ENCODE results near the gene CLCN1.

Gene CLCN1

DNA sequence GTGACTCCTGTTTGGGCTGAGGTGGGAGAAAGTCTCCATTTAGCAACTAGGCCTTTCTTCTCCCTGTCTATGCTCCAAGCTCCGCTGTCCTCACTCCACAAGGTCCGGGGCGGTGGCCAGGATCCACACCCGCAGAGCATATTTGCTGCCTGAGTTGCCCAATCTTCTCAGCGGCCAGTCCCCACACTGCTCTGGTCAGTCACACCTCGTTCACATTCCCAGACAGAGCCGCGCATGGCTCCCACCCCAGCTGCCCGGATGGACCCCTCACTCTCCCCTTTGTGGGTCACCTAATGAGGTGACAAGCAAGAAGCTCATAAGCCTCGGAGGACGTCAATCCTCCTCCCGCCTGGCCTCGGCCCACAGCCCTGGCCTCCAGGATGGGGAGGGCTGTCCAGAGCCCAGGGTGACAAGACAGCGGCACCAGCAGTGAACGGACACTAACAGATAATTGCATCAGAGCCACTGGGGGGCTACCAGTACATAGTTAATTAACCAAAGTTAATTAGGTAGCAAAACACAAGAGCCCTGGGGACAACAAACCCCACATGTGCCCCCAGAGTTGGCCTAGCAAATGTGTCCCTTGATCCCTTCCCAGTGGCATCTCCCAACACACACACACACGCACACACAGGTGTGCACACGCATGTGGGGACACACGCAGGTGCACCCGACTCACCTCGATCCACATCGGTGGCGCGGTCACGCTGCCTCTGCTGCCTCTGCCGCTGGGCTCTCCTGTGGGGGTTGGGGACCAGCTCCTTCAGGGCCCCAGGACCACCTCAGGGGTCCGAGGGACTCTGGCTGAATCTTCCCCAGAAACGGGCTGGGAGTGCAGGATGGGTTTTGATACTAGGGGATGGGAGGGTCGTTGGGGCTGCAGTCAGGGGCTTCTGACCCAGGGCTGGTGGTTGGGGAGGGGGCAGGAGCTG is 81.0 kb downstream of the CLCN1 start:
- Histone ChIP-seq H3K9ac (ENCODE audit: low read length) (no peak overlapping the region), H3K36me3 (ENCODE audit: insufficient read depth, low read length) (no peaks in the 10 kb centered on the region)

DNA sequence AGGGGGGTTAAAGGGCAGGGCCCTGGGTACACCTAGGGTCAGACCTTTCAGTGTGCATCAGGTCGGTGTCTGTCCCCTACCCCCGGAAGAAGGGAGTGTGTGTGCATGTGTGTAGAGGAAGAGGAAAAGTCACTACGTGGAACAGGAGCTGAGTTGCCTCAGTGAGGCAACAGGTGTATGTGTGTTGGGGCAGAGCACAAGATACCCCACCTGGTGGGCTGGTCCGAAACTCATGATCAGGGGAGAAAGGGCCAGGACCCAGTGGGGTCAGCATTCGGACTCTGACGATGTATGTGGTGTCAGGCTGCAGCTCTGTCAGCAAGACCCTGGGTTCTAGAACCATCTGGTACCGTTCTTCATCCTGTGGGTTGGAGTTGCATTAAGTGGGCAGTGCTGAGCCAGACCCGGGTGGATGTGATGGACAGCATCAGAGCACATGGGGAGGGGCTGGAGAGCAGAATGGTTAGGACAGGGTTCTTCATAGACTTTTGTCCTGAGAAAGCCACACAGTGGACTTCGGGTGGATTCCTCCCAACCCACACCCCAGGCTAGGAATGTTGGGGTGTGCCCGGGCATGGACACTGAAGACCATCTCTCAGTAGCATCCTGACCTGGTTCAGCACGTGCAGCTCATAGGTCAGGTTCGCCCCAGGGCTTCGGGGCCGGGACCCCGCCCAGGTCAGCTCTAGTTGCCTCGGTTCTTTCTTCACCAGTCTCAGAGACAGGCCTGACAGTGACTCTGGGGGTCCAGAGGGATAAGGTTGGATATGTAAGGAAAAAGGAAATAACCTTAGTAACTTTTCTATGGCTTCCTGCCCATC is 82.0 kb downstream of the CLCN1 start:
- no peaks in the 10 kb centered on the region for H3K36me3 ChIP-seq (ENCODE audit: insufficient read depth, low read length)
- H3K9me2 ChIP-seq (ENCODE audit: low read depth, low read length): no peaks in the 10 kb centered on the region
- H2AFZ ChIP-seq (ENCODE audit: low read length): no peak overlapping the region
- H3K27me3 ChIP-seq (ENCODE audit: insufficient read depth, low read length): no peaks in the 10 kb centered on the region
- TF ChIP-seq EZH2 (IDR thresholded peaks at IDR 0.05; ENCODE audit: borderline replicate concordance, low read length) (no peak), CTCF (IDR thresholded peaks at IDR 0.05; ENCODE audit: low read length) (no peak)
- H3K79me2 ChIP-seq (ENCODE audit: insufficient read depth, low read length): no peaks in the 10 kb centered on the region
- no peak overlapping the region for H3K9ac ChIP-seq (ENCODE audit: low read length)
- H3K4me3 ChIP-seq (ENCODE audit: low read depth, low read length, poor library complexity, severe bottlenecking): no peak overlapping the region
- H3K27ac ChIP-seq (ENCODE audit: low read depth, low read length, poor library complexity, severe bottlenecking): no peak overlapping the region
- no peaks in the 10 kb centered on the region for H3F3A ChIP-seq (ENCODE audit: insufficient read depth, low read length)
- H3K4me2 ChIP-seq (ENCODE audit: low read length): no peak overlapping the region
- no peaks in the 10 kb centered on the region for H4K20me1 ChIP-seq (ENCODE audit: insufficient read depth, low read length)
- no peaks in the 10 kb centered on the region for H3K4me1 ChIP-seq (ENCODE audit: insufficient read depth, low read length, severe bottlenecking)
- no peaks in the 10 kb centered on the region for H3K9me3 ChIP-seq (ENCODE audit: low read length)

More for the DNA sequence above, 81.0 kb downstream of the CLCN1 start:
- Histone ChIP-seq H3K4me1 (ENCODE audit: insufficient read depth, low read length, severe bottlenecking) (no peaks in the 10 kb centered on the region), H3K4me3 (ENCODE audit: low read depth, low read length, poor library complexity, severe bottlenecking) (no peak overlapping the region), H3K27me3 (ENCODE audit: insufficient read depth, low read length) (no peaks in the 10 kb centered on the region), H3K9me2 (ENCODE audit: low read depth, low read length) (no peaks in the 10 kb centered on the region), H3K9me3 (ENCODE audit: low read length) (no peaks in the 10 kb centered on the region), H3K79me2 (ENCODE audit: insufficient read depth, low read length) (no peaks in the 10 kb centered on the region), H2AFZ (ENCODE audit: low read length) (no peak overlapping the region), H3K4me2 (ENCODE audit: low read length) (no peak overlapping the region), H3F3A (ENCODE audit: insufficient read depth, low read length) (no peaks in the 10 kb centered on the region), H4K20me1 (ENCODE audit: insufficient read depth, low read length) (no peaks in the 10 kb centered on the region), H3K27ac (ENCODE audit: low read depth, low read length, poor library complexity, severe bottlenecking) (no peak overlapping the region)
- TF ChIP-seq CTCF (IDR thresholded peaks at IDR 0.05; ENCODE audit: low read length): no peak
- no peak for TF ChIP-seq EZH2 (IDR thresholded peaks at IDR 0.05; ENCODE audit: borderline replicate concordance, low read length)

DNA sequence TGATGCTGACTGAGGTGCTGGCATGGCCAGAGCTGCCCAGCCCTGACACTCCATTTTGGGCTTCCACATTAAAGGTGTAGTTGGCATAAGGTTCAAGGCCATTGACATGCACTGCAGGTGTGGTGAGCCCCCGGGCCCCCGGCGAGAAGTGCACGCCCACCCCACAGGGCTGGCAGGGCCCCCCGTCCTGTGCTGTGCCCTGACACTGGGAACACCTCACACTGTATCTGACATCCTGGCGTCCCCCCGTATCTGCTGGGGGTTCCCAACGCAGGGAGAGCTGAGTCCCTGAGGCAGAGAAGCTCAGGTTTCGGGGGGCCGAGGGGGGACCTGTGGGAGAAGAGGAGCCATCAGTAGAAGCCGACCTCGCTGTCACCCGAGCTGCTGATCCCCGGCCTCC is 82.7 kb downstream of the CLCN1 start:
- TF ChIP-seq CTCF (IDR thresholded peaks at IDR 0.05; ENCODE audit: low read length) (no peak), EZH2 (IDR thresholded peaks at IDR 0.05; ENCODE audit: borderline replicate concordance, low read length) (no peak)
- Histone ChIP-seq H3K4me3 (ENCODE audit: low read depth, low read length, poor library complexity, severe bottlenecking) (no peak overlapping the region), H3K9ac (ENCODE audit: low read length) (no peak overlapping the region), H2AFZ (ENCODE audit: low read length) (no peak overlapping the region), H3K79me2 (ENCODE audit: insufficient read depth, low read length) (no peaks in the 10 kb centered on the region), H3K4me1 (ENCODE audit: insufficient read depth, low read length, severe bottlenecking) (no peaks in the 10 kb centered on the region), H3K36me3 (ENCODE audit: insufficient read depth, low read length) (no peaks in the 10 kb centered on the region), H3K9me3 (ENCODE audit: low read length) (no peaks in the 10 kb centered on the region), H3K27me3 (ENCODE audit: insufficient read depth, low read length) (no peaks in the 10 kb centered on the region), H3K4me2 (ENCODE audit: low read length) (no peak overlapping the region), H3F3A (ENCODE audit: insufficient read depth, low read length) (no peaks in the 10 kb centered on the region), H3K27ac (ENCODE audit: low read depth, low read length, poor library complexity, severe bottlenecking) (no peak overlapping the region), H4K20me1 (ENCODE audit: insufficient read depth, low read length) (no peaks in the 10 kb centered on the region), H3K9me2 (ENCODE audit: low read depth, low read length) (no peaks in the 10 kb centered on the region)
